22Rv1 (cell line): ENCODE results near the gene FOCAD.

ENCODE experiments used
- ZFX ChIP-seq: fragments of 450-650 bp; IDR thresholded peaks from 2 replicates; pipeline ENCODE4 v1.6.1; 2017; ENCODE audit warnings: antibody characterized with exemption, borderline replicate concordance
- TF ChIP-seq, protein P1 (sequence below): fragments of 450-650 bp; IDR thresholded peaks from 2 replicates; pipeline ENCODE4 v1.5.1; 2017; ENCODE audit warnings: mild to moderate bottlenecking

DNA sequence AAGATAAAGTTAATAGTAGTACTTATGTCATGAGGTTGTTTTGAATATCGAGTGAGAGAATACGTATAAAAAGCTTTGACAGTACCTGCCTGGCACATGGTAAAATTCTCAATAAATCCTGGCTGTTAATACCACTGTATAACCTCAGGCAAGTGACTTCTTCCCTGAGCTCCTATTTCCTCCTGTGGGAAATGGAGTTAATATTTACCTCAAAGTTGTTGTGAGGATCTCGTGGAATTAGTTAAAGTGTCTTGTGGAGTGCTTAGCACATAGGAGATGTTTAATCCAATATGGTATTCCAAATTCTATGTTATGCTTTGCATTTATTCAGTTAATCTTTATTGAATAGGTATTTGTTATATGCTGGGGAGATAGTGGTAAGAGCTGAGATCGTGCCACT lies 18.5 kb downstream of the FOCAD start:
- TF ChIP-seq, protein P1, sequence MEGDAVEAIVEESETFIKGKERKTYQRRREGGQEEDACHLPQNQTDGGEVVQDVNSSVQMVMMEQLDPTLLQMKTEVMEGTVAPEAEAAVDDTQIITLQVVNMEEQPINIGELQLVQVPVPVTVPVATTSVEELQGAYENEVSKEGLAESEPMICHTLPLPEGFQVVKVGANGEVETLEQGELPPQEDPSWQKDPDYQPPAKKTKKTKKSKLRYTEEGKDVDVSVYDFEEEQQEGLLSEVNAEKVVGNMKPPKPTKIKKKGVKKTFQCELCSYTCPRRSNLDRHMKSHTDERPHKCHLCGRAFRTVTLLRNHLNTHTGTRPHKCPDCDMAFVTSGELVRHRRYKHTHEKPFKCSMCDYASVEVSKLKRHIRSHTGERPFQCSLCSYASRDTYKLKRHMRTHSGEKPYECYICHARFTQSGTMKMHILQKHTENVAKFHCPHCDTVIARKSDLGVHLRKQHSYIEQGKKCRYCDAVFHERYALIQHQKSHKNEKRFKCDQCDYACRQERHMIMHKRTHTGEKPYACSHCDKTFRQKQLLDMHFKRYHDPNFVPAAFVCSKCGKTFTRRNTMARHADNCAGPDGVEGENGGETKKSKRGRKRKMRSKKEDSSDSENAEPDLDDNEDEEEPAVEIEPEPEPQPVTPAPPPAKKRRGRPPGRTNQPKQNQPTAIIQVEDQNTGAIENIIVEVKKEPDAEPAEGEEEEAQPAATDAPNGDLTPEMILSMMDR: no peak
- no peak for TF ChIP-seq ZFX
